ENCODE results near the gene FOXI2.

FOXI2 gene

GRCh38 chr10:127744956-127745355, 8.0 kb downstream of the FOXI2 start:
- DNase-seq: no peak

DNA sequence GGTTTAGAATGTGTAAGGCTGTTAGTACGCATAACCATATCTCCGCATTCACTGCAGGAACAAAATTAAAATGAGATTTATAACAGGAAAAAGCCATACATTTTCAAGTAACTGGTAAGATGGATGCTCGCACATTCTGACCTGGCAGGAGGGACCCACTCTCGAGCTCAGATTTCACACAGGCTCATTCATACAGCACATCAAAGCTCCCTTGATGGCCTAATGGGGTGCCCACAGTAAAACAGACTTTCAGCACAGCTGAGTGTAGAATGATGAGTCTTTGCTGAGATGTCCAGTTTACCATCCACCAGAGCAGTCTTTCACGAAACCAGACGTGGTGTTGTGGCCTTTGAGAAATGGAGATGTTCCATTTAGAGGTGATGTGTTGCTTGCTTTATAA, 8.9 kb downstream of the FOXI2 start:
- DNase-seq: no peak

DNA sequence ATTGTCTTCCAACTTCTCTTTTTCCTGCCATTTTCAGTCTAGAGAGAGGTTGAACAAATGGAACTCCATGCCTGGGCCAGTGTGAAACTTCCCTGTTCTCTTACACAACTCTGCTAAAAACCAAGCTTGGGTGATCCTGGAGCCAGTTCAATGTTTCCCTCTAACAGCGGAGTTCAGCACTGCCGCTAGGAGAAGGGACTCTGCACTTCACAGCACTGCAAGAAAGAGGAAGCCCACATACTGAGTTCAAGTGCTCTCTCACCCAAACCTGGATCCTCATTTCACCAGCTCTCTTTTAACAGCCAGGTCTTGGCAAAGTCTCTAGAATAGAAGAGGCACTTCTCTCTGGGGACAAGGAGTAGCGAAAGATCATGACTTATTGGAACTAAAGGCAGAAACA, 18.8 kb downstream of the FOXI2 start:
- DNase-seq: no peak

DNA sequence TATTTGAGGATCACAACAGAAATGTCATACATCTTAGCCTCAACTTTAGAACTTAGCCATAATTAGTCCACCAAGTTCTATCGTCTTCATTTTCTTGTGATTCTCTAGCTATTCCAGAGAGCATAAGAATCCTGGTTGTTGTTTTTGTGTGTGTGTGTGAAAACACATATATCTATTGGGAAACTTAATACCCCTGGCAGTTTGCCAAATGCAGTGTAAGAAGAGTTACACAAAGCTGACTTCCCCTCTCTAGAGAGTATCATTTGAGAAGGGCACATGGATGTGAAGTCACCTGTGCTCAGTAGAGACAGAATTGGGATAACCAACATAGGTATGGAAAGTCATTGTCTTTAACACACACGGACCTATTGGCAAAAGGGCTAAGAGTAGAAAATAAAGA, 19.3 kb downstream of the FOXI2 start:
- DNase-seq: no peak

DNA sequence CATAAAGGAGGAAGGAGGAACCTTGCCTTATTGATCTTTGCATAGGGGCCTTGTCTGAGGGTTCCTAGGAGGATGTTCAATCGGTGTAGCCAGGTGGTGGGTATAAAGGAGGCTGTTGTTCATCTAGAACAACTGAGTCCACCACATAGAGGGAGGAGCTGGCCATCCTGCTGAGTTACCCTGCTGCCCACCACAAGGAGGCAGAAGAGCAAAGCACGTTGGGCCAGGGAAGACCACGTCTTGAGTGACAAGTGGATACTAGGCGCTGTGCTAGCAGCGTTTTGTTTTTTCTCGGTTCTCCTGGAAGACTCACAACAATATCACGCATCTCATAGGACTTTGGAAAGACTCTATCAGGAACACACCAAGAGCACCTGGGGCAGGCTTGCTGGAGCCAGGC, 20.0 kb downstream of the FOXI2 start:
- no peak for DNase-seq

GRCh38 chr10:127759276-127759675, 22.3 kb downstream of the FOXI2 start:
- DNase-seq: no peak

DNA sequence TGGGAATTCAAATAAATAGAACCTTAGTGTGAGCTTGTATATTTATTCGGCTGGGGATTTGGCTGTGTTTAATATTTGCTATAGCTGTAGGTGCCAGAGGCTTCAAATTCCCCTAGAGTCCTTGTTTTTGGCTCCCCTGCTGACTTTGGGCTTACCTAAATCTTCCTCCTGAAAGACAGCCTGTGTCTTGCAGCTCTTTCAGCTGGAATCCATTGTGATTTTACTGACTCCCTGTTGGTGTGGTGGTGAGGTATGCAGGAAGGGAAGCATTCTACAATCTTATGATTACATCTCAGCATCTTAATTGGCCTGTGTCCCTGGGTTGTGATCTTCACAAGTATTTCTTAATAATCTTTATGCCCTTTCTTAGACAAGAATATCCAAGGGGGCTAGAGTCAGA, 25.9 kb downstream of the FOXI2 start:
- no peak for DNase-seq

- no peak for DNase-seq
Measured at GRCh38 chr10:127774766-127775559, 38.0 kb downstream of the FOXI2 start.

DNA sequence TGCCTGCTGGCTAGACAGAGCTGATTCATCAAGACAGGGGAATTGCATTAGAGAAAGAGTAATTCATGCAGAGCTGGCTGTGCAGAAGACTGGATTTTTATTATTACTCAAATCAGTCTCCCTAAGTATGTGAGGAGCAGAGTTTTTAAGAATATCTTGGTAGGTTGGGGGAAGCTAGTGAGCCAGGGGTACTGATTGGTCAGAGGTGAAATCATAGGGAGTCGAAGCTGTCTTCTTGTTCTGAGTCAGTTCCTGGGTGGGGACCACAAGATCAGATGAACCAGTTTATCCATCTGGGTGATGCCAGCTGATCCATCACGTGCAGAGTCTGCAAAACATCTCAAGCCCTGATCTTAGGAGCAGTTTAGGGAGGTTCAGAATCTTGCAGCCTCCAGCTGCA, 39.8 kb downstream of the FOXI2 start:
- DNase-seq: no peak

DNA sequence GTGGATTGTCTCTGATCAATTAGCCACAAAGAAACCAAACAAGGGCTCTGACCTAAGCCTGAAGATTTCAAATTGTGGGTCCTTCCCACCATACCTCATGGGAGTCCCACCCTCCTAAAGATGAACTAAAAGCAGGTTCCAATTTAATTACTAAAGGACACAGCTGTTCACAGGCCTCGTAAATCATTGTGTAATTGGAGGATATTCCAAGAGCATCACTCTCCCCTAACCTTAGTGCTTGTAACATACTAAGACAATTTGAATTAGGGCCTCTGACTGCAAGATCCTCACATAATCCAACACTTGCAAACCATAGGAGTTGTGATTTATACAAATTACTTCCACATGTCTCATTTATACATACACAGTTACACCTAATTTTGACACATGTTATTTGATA, 44.4 kb downstream of the FOXI2 start:
- no peak for DNase-seq

DNA sequence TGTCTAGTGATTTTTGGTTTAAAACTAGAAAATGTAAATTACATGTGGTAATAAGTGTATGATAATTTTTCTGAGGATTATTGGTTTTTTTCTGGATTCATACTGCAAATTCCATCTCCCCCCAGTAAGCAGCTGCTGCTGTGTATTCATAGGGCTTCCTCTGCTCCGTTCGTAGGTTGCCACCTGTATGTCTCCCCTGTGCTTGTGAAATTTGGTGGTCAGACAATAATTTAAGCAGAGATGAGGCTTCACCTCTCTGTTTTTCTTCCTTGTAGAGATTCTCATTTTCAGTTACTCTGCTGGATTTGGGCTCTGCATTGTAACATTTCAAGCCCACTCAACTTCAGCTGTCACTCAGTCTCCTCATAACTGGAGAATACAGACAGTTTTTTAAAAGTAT, 50.9 kb downstream of the FOXI2 start:
- DNase-seq: no peak

DNA sequence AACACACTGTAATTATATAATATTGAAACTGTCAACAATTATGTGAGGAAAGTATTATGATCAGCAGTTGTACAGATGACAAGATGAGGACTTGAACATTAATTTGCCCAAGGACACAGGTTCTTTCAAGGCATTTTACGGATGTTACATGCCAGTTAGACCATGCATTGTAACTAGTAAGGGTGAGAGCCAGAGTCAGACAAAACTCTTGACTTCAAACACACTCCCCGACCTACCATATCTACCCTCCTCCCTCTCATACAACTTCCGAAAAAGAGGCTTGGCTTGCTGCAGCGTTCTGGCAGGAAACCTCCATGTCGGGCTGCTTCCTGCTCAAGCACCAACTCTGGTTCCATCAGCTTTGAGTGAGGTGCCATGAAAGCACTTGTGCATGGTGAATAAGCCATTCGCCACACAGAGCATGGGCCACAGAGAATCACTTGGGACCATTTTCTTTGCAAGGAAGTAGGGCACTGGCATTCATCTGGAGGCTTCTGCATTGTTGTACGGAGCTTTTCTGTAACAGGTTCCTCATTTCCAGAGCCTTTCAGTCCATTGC, 53.2 kb downstream of the FOXI2 start:
- DNase-seq: no peak
